Neural cell (in vitro differentiated cells): ENCODE measurements around the gene DPH1.

Experiments used
- CTCF ChIP-seq: fragments of 450-650 bp; IDR thresholded peaks from 2 replicates; pipeline ENCODE4 v1.5.1; 2014; ENCODE audit warnings: antibody characterized with exemption, mild to moderate bottlenecking, moderate library complexity; ENCODE audit not compliant: poor library complexity, severe bottlenecking
- EP300 ChIP-seq: fragments of 450-650 bp; conservative IDR thresholded peaks from 2 replicates; pipeline ENCODE4 v1.6.1; 2014; ENCODE audit warnings: antibody characterized with exemption, mild to moderate bottlenecking, moderate library complexity; ENCODE audit not compliant: poor library complexity, severe bottlenecking
- EZH2 ChIP-seq: fragments of 200-600, 300-800 bp; shearing (Covaris generic), sonication (generic); IDR thresholded peaks from 2 replicates; pipeline ENCODE4 v1.6.1; 2014; ENCODE audit warnings: antibody characterized with exemption, low read length, borderline replicate concordance, mild to moderate bottlenecking; ENCODE audit not compliant: insufficient read depth, poor library complexity, severe bottlenecking
- POLR2AphosphoS5 ChIP-seq: IDR thresholded peaks from 2 replicates; pipeline ENCODE4 v1.6.1; 2012
- RAD21 ChIP-seq: fragments of 450-650 bp; conservative IDR thresholded peaks from 2 replicates; pipeline ENCODE4 v1.6.1; 2014; ENCODE audit warnings: antibody characterized with exemption, mild to moderate bottlenecking, moderate library complexity
- REST ChIP-seq: IDR thresholded peaks from 2 replicates; pipeline ENCODE4 v1.6.1; 2012; ENCODE audit warnings: borderline replicate concordance
- TAF1 ChIP-seq: IDR thresholded peaks from 2 replicates; pipeline ENCODE4 v1.6.1; 2012; ENCODE audit warnings: low read depth

- TF ChIP-seq POLR2AphosphoS5 (no peak), CTCF (no peak), EP300 (no peak), RAD21 (no peak), TAF1 (no peak), REST (no peak), EZH2 (no peak)
Observed at GRCh38 chr17:2068031-2068518, 38.1 kb downstream of the DPH1 start.
